GM21529 (cell line): ENCODE measurements around the gene TPK1.
"Not testable (repeated sequence)": the region's sequence is repeated elsewhere in the genome, so short reads cannot be mapped to it uniquely, and the experiment has no call there.

Experiments
- ATAC-seq: cut with Tn5 transposase; IDR thresholded peaks from one replicate; pipeline ENCODE4 v1.9.1; 2021; ENCODE audit not compliant: unreplicated experiment

TPK1 gene

DNA sequence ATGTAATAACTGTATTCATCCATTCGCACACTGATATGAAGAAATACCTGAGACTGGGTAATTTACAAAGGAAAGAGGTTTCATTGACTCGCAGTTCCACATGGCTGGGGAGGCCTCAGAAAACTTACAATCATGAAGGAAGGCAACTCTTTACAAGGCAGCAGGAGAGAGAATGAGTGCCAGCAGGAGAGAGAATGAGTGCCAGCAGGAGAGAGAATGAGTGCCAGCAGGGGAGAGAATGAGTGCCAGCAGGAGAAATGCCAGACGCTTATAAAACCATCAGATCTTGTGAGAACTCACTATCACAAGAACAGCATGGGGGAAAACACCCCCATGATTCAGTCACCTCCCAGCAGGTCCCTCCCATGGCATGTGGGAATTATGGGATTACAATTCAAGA lies 58.0 kb downstream of the TPK1 start:
- not testable (repeated sequence) for ATAC-seq

GRCh38 chr7:144777005-144777839 lies 58.6 kb downstream of the TPK1 start:
- no peak for ATAC-seq

DNA sequence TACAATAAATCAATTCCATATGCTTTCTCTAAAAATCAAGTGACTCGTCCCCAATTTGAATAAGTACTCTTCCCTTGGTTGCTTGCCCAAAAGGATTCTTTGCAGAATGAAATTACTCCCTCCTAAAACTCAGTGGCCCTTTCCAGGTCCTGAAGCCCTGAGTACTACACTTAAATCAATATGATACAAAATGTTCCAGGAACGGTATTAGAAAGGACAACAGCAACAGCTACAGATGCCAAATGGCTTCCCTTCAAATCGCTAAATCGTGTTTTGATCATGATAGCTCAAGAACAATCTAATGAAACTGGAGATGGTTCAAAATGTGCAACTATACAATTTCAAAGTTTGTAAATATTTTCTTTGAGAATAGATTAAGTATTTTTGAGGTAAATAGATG lies 59.4 kb downstream of the TPK1 start:
- no peak for ATAC-seq

DNA sequence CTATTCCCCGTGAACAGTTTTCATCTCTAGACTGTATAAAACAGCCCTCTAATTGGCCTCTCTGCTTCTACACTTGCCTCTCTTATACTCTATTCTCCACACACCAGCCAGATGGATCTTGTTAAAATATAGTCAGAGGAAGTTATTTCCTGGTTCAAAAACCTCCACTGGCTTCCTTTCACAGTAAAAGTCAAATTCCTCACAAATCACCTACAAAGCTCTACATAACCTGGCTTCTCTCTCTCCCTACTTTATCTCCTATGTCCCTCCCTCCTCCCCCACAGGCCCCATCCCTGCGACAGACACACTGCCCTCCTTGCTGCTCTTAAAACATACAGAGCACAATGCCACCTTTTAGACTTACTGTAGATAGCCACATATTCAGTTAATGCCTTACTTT lies 60.1 kb downstream of the TPK1 start:
- ATAC-seq, result no peak

DNA sequence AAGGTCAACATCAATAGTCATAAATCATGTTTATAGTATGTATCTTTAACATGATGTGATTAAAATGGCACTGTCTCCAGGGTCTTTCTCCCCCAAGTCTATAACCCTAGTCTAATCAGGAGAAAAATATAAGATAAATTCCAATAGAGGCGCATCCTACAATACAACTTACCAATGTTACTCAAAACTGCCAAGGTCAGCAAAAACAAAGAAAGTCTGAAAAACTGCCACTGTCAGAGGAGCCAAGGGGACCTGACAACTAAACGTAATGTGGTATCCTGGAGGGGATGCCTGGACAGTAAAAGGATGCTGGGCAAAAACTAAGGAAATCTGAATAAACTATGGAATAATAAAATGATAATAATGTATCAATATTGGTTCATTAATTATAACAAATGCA lies 63.9 kb downstream of the TPK1 start:
- ATAC-seq, result no peak

DNA sequence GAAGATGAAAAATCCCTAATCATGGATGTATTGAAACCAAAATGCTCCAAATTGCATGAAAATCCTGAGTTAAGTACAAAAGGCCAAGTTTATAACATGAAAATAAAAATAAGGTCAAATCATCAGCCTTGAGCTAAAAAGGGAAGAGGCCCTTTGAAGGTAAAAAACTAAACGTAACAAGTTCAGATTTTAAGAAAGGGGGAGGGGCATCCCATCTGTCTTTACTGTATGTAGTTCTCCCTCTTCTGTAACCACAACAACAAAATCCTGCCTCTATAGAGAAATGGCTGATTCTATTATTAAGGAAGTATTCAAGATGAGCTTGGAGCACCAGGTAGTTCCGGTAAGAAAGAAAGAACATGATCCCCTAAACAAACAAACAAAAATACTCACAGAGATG lies 64.7 kb downstream of the TPK1 start:
- no peak for ATAC-seq

GRCh38 chr7:144769352-144769751 lies 66.5 kb downstream of the TPK1 start:
- no peak for ATAC-seq

- no peak for ATAC-seq
Measured at GRCh38 chr7:144768633-144769032, 67.2 kb downstream of the TPK1 start.

DNA sequence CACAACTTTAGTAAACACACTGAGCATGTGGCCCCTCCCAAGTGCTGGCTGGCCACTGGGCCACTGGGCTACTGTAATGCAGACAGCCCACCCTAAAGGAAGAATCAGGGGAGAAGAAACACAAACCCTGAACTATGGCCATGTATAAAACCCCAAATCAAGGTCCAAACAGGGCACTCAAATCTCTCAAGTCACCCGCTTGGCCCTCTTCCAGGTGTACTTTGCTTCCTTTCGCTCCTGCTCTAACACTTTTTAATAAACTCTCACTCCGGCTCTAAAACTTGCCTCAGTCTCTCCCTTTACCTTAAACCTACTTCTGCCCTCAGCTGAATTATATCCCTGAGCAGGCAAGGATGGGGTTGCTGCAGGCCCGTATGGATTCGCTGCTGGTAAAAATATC lies 72.6 kb downstream of the TPK1 start:
- no peak for ATAC-seq

DNA sequence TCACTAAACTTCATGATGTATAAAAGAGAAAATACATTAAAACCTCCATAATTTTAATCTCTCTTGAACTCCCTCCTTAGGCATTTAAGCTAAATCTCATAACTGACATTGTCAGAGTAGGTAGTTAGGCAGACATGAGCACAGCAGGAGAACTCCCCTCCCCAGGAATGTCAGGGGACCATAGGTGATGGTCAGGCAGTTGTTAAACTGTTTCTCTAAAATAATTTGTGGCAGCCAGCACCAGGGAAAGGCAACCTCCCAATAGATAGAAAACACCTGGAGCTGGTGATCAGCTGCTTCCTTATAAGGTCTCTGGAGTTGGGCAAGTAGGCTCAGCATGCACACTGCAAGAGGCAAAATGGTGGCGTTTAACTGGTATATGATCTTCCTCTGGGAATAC lies 73.0 kb downstream of the TPK1 start:
- no peak for ATAC-seq

- ATAC-seq, result no peak
Measured at GRCh38 chr7:144761493-144761892, 74.4 kb downstream of the TPK1 start.

GRCh38 chr7:144759653-144760052 lies 76.2 kb downstream of the TPK1 start:
- ATAC-seq, result no peak

- no peak for ATAC-seq
Measured at GRCh38 chr7:144747936-144748335, 87.9 kb downstream of the TPK1 start.

- peak; percentile 87 for ATAC-seq
Measured at GRCh38 chr7:144738708-144739314, 97.0 kb downstream of the TPK1 start.

GRCh38 chr7:144738146-144738545 lies 97.7 kb downstream of the TPK1 start:
- ATAC-seq, result no peak

GRCh38 chr7:144736880-144737493 lies 98.9 kb downstream of the TPK1 start:
- ATAC-seq, result no peak

DNA sequence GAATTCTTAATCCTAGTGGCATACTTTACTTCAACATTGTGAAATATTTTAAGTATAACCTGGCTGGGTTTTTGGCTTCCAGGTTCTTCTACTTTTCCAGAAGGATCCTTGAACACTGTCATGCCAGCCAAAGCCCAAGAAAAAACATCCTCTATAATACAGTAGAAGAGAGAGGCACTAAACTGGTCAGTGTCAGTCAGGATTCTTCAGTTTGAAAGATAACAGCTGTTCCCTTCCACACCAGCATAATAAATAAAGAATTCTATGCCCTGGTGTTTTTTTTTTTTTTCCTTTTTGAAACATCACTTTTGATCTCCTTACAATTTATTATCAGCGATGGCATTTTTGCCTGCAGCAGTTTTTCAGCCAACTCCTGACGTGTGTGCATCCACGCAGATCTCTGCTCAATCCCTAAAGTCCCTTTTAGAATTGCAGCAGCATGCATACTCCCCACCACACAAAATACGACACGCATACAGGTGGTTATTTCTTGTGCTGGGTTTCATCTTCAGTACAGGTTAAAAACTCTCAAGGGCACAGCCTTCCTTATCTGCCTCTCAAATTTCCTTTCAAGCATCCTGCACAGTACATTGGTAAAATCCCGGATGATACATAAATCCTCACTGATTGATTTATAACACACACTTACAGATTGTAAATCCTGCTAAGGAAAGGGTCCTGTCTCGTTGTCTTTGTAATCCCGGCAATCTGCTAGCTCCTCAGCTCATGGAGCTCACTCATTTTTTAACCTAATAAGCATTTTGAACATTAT lies 100.2 kb downstream of the TPK1 start:
- ATAC-seq, result no peak

DNA sequence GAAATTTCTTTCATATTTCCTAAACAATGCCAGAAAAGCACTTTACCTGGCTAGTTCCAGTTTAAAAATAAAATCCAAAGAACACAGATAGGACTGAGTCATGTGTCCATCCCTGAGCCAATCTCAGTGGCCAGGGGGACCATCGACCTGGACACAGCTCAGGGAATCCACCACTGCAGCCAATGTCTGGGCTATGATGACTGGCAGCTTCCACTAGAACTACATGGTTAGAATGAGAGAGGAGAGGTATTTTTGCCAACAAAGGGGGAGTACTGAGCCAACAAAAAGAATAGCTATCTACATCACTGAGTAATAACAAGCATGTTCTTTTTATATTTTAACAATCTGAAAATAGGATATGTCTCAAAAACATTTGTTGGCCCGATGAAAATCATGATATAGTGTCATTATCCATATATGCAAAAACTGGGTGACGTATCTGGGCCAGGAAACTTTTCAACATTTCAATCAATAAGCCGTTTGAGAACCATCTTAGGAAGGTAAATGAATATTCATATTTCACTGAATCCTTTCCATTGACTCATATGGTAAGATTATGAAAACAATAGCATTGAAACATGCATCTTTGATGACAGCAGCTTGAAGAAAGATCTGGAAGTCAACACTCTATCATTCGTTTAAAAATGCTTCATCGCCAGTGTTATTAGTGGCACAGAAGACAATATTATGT lies 104.0 kb downstream of the TPK1 start:
- ATAC-seq, result no peak

GRCh38 chr7:144730224-144730623 lies 105.6 kb downstream of the TPK1 start:
- ATAC-seq, result no peak

GRCh38 chr7:144729226-144729625 lies 106.6 kb downstream of the TPK1 start:
- ATAC-seq, result no peak

- no peak for ATAC-seq
Measured at GRCh38 chr7:144728551-144728950, 107.3 kb downstream of the TPK1 start.
